Activated effector memory CD4-positive, alpha-beta T cell treated with Interleukin-2 at 50 U/mL for 16 hours (primary cell): ENCODE data around the gene BCL11A.

Experiments
- DNase-seq: peaks from one replicate; pipeline ENCODE4 v3.0.0-alpha.2; 2020

BCL11A gene

GRCh38 chr2:60480089-60480773 is 73.2 kb downstream of the BCL11A start:
- no peak for DNase-seq

- no peak for DNase-seq
Measured at GRCh38 chr2:60479226-60480088, 74.0 kb downstream of the BCL11A start.

GRCh38 chr2:60478660-60479059 is 74.8 kb downstream of the BCL11A start:
- no peak for DNase-seq

GRCh38 chr2:60476206-60476954 is 77.1 kb downstream of the BCL11A start:
- DNase-seq = no peak

GRCh38 chr2:60475123-60475830 is 78.2 kb downstream of the BCL11A start:
- no peak for DNase-seq

- no peak for DNase-seq
Measured at GRCh38 chr2:60474301-60474700, 79.2 kb downstream of the BCL11A start.

GRCh38 chr2:60473546-60473945 is 79.9 kb downstream of the BCL11A start:
- DNase-seq = no peak

- no peak for DNase-seq
Measured at GRCh38 chr2:60472663-60473289, 80.7 kb downstream of the BCL11A start.

GRCh38 chr2:60472041-60472440 is 81.4 kb downstream of the BCL11A start:
- DNase-seq = no peak

- DNase-seq = no peak
Measured at GRCh38 chr2:60470340-60470739, 83.1 kb downstream of the BCL11A start.

GRCh38 chr2:60469536-60470317 is 83.7 kb downstream of the BCL11A start:
- no peak for DNase-seq

- no peak for DNase-seq
Measured at GRCh38 chr2:60468382-60469085, 84.9 kb downstream of the BCL11A start.

- no peak for DNase-seq
Measured at GRCh38 chr2:60466161-60466702, 87.2 kb downstream of the BCL11A start.

- DNase-seq = no peak
Measured at GRCh38 chr2:60465736-60466135, 87.7 kb downstream of the BCL11A start.

GRCh38 chr2:60463249-60463648 is 90.2 kb downstream of the BCL11A start:
- DNase-seq = no peak

GRCh38 chr2:60461421-60462108 is 91.9 kb downstream of the BCL11A start:
- DNase-seq = no peak

- no peak for DNase-seq
Measured at GRCh38 chr2:60460577-60461420, 92.7 kb downstream of the BCL11A start.

GRCh38 chr2:60459851-60460250 is 93.6 kb downstream of the BCL11A start:
- DNase-seq = no peak
